NOMO-1 (cell line): Measurements from ENCODE around the gene ATM.
"Not testable (repeated sequence)": the region's sequence is repeated elsewhere in the genome, so short reads cannot be mapped to it uniquely, and the experiment has no call there.

Experiments used
- DNase-seq, 2 experiments: peaks; one replicate each; lab custom pipeline; 2025; ENCODE audit not compliant: unreplicated experiment in 2 of 2; lab: John Stamatoyannopoulos, UW

The ATM gene

DNA sequence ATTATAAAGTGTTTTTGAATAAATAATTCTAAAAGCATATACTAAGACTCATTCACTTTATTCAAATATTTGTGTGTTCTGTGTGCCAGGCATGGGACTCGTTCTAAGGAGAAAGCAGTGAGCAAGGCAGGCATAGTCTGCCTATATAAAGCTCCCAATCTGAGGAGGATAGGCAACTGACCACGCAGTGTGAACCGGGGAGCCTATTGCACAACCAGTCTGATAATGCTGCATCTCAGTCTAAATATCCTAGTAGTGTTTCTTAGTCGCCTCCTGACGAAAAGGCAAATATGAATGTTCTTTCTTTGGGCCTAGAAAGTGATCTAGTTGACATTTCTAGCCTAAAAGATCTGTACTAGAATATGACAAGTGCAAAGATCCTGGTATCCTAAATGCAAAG, 146.2 kb downstream of the ATM start:
- no peak for DNase-seq

DNA sequence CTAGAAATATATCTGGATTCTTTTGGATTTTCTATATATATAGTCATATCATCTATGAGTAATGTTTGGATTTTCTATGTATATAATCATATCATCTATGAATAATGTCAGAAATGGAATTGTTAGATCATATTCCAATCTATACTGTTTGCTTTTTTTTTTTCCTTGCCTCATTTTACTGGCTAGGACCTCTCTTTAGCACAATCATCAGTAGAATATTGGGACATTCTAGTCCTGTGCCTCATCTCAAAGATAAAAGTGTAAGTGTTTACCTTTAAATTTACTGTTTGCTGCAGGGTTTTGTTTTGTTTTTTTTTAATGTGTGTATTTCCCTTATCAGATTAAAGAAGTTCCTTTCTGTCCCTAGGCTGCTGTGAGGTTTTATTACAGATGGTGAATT, 147.4 kb downstream of the ATM start:
- no peak for DNase-seq

DNA sequence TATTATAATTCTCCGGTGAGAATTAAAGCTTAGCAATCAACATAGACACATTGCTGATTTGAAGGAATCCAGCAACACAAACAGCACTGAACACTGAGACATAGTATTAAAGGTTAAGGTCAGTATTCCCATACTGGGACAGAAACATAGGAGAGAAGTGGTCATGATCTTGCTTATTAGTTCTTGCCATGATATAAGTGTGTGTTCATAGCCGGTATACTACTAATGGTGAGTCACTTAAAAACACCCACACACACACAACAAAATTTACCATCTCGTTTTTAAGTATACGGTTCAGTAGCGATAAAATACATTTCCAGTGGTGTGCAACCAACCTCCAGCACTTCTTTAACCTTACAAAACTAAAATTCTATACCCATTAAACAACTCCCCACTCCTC, 148.1 kb downstream of the ATM start:
- DNase-seq, result no peak

DNA sequence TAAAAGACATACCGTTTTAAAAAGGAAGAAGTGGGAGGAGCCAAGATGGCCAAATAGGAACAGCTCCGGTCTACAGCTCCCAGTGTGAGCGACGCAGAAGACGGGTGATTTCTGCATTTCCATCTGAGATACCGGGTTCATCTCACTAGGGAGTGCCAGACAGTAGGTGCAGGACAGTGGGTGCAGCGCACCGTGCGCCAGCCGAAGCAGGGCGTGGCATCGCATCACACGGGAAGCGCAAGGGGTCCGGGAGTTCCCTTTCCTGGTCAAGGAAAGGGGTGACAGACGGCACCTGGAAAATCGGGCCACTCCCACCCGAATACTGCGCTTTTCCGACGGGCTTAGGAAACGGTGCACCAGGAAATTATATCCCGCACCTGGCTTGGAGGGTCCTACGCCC, 150.6 kb downstream of the ATM start:
- DNase-seq, result not testable (repeated sequence)

DNA sequence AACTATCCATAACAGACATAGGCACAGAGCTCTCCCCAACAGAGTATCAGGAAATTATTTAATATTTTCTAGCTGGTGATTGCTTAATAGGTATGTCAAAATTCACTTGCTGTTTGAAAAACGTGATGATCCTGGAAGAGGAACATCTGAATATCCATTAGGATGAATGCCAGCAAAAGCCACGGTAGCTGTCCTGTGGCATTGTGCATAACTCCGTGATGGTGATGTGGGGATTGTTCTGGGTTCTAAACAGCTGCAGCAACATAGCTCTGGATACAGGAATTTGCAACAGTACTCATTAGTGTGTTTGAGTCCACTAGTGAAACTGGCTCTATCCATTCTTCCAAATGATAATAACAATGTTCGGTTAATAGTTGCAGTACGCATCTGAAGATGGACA, 165.7 kb downstream of the ATM start:
- DNase-seq, result no peak

DNA sequence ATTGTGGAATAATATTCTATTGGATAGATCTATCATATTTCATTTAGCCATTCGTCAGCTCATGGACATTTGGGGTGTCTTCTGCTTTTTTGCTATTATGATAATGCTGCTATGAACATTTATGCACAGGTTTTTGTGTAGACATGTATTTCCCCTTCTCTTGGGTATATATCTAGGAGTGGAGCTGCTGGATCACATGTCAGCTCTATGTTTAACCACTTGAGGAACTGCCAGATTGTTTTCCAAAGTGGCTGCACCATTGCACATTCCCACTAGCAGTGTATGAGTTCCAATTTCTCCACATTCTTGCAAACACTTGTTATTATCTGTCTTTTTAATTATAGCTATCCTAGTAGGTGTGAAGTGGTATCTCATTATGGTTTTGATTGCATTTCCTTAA, 169.5 kb downstream of the ATM start:
- no peak for DNase-seq

DNA sequence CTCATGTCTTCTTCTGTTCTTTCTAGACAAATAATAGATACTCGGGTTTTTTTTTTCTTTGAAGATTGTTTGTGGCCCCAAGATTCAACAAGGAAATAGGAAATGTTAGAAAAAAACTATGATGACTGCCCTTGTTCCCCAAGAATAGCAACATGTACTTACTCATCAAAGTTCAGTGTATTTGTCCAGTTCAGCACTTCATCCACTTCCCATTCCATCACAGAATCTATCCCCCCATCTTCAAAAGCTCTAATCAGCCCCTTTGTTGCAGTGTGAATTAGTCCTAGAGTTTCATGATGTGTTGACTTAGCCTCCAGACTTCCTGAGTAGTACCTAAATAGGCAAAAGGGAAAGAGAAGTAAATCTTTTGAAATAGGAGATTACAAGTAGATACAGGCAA, 170.2 kb downstream of the ATM start:
- DNase-seq, result no peak

DNA sequence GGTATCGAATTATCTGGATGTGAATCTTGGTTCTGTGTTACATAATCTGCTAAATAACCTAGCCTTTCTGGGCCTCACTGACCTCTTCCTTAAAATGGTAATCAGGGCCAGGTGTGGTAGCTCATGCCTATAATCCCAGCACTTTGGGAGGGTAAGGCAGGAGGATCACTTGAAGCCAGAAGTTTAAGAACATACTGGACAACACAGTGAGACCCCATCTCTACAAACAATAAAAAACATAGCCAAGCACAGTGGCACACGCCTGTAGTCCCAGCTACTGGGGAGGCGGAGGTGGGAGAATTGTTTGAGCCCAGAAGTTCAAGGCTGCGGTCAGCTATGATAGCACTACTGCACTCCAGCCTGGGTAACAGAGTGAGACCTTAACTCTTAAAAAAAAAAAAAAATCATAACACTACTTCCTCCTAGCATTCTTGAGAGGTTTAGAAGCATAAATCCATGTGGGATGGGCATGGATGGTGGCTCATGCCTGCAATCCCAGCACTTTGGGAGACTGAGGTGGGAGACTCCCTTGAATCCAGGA, 171.9 kb downstream of the ATM start:
- DNase-seq, result no peak

DNA sequence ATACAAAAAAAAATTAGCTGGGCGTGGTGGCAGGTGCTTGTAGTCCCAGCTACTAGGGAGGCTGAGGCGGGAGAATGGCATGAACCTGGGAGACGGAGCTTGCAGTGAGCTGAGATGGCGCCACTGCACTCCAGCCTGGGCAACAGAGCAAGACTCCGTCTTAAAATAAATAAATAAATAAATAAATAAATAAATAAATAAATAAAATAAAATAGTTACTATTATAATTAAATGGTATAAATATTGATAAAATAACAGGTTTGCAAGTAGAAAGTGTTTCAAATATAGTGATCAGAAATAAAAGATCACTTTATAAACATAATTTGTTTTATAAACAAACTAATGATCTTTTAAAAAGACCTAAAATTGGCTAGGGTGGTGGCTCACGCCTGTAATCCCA, 173.8 kb downstream of the ATM start:
- not testable (repeated sequence) for DNase-seq

DNA sequence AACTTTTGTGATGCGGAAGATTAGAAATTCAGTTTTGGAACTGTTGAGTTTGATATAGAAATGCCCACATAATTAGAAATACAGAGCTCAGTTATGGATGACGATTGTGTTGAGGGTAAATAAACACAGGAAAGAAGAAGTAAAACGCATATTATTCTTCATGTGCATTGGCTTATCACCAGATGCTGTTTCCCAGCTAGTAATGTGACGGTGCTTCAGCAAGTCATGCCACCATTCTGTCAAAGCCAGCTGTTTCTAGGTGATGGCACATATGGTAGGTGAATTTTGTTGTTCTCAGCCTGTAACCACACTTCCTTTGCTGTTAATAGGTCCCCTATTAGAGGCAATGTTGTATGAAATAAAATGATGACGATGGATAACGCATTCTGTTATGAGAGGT, 175.6 kb downstream of the ATM start:
- no peak for DNase-seq

DNA sequence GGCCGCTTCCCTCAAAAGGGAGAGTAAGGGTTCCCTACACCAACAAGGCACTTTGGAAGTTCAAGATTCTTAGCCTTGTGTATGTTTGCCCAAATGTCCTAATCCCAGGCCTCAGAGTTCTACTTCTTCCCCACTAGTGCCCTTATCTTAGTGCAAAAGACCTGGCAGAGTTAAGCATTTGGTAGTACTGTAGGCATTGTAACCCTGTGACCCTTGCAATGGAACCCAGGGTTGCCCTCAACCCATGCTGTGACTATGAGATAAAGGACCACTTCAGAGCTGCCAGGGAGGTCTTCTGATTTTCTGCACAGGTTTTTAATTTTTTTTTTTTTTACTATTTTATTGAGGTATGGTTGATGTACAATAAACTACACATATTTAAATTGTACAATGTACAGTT, 179.4 kb downstream of the ATM start:
- no peak for DNase-seq

DNA sequence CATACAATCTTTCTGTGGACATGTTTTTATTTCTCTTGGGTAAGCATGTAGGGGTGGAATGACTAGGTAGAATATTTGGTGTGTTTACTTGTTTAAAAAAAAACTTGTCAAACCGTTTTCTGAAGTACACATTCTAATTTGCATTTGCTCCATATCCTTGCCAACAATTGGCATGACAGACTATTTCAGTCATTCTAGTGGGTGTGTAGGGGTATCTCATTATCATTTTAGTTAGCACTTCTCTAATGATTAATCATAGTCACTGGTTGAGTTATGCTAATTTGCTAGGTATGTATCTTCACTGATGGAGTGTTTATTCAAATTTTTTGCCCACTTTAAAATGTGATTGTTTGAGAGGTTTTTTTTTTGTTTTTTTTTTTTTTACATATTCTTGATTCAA, 180.2 kb downstream of the ATM start:
- DNase-seq, result no peak

DNA sequence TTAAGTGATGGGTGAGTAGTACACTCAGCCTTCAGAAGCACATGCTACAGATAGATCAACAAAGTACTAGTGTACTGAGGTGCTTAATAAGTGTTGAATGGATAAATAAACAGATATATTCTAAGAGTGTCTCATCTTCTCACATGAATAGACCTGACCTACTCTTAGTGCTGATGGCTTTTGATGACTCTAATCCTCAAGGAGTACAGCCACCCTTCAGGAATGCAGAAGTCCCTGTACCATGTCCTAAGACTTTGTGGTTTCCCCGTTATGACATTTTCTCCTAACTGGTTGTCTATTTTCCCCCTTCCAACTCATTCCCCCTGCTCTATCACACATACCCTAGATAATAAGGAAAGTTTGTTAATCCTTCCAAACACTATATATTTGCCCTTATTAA, 182.8 kb downstream of the ATM start:
- no peak for DNase-seq

DNA sequence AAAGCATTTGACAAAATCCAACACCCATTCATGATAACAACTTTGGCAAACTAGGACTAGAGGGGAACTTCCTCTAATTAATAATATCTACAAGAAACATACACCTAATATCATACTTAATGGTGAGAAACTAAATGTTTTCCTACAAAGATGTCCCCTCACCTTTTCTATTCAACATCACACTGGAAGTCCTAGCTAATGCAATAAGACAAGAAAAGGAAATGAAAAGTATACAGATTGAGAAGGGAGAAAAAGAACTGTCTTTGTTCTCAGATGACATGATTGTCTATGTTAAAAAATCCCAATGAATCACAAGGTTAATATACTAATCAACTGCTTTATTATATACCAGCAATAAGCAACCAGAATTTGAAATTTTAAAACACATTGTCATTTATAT, 192.1 kb downstream of the ATM start:
- DNase-seq, result no peak

DNA sequence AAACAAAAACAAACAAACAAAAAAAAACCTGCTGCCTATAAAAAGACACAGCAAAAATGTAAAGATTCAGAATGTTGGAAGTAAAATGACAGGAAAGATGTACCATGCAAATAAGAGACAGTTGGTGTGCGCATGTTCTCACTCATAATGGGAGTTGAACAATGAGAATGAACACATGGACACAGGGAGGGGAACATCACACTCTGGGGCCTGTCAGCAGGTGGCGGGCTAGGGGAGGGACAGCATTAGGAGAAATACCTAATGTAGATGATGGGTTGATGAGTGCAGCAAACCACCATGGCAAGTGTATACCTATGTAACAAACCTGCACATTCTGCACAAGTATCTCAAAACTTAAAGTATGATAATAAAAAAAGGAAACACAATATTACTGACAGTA, 194.7 kb downstream of the ATM start:
- DNase-seq, result not testable (repeated sequence)
